Neutrophil (primary cell): ENCODE results near the gene IBSP.

Source experiments
- H3K27ac ChIP-seq: fragments of 200-600 bp; sonication (generic); 2 replicates; pipeline ENCODE4 v1.5.1; 2016; ENCODE audit warnings: mild to moderate bottlenecking, moderate library complexity
- H3K27me3 ChIP-seq: fragments of 200-600 bp; sonication (generic); 2 replicates; pipeline ENCODE4 v1.6.0; 2016; ENCODE audit warnings: mild to moderate bottlenecking
- H3K36me3 ChIP-seq: fragments of 200-600 bp; sonication (generic); 2 replicates; pipeline ENCODE4 v1.5.1; 2017
- H3K4me1 ChIP-seq, 2 experiments: fragments of 200-600 bp in 1 of 2; sonication (generic) in 1 of 2; 1 replicate in 1 of 2; 2 replicates in 1 of 2; pipeline versions ENCODE4 v1.5.1 to v1.6.1; 2013 to 2016; ENCODE audit warnings: low read depth in 1 of 2, low read length in 1 of 2, mild to moderate bottlenecking in 1 of 2, moderate library complexity in 1 of 2; ENCODE audit not compliant: control insufficient read depth in 1 of 2, insufficient read depth in 1 of 2
- H3K4me3 ChIP-seq, 2 experiments: fragments of 200-600 bp in 1 of 2; sonication (generic) in 1 of 2; 1 replicate in 1 of 2; 2 replicates in 1 of 2; pipeline ENCODE4 v1.5.1; 2013 to 2016; ENCODE audit warnings: low read depth in 1 of 2, low read length in 1 of 2, mild to moderate bottlenecking in 1 of 2, moderate library complexity in 1 of 2
- H3K9me3 ChIP-seq: fragments of 200-600 bp; sonication (generic); 2 replicates; pipeline ENCODE4 v1.5.1; 2016
- TF ChIP-seq, protein P1 (sequence below): fragments of 200-600 bp; sonication (generic); IDR thresholded peaks from 2 replicates; pipeline ENCODE4 v1.5.1; 2016; ENCODE audit warnings: antibody characterized with exemption

IBSP gene

DNA sequence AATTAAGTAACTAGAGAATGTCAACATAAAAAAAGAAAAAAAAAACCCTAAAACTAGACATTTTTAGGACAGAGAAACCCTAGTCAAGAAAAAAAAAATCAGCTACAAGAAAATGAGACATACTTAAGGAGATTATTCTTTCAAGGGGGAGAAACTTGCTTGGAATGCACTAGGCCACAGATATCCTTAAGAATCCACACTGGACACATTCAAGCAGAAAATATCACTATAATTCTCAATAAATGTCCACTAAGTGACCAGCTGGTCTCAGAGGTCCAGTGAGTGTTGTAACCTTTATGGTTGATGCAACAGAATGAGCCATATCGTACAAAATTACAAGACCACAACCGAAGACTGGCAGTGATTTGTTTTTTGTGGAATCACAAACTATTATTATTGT lies 15.6 kb upstream of the IBSP start:
- TF ChIP-seq, protein P1, sequence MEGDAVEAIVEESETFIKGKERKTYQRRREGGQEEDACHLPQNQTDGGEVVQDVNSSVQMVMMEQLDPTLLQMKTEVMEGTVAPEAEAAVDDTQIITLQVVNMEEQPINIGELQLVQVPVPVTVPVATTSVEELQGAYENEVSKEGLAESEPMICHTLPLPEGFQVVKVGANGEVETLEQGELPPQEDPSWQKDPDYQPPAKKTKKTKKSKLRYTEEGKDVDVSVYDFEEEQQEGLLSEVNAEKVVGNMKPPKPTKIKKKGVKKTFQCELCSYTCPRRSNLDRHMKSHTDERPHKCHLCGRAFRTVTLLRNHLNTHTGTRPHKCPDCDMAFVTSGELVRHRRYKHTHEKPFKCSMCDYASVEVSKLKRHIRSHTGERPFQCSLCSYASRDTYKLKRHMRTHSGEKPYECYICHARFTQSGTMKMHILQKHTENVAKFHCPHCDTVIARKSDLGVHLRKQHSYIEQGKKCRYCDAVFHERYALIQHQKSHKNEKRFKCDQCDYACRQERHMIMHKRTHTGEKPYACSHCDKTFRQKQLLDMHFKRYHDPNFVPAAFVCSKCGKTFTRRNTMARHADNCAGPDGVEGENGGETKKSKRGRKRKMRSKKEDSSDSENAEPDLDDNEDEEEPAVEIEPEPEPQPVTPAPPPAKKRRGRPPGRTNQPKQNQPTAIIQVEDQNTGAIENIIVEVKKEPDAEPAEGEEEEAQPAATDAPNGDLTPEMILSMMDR = no peak
- Histone ChIP-seq H3K27ac (no peak overlapping the region), H3K4me1 (no peaks in the 10 kb centered on the region), H3K36me3 (no peaks in the 10 kb centered on the region), H3K4me3 (no peak overlapping the region), H3K9me3 (no peaks in the 10 kb centered on the region), H3K27me3 (no peaks in the 10 kb centered on the region)

DNA sequence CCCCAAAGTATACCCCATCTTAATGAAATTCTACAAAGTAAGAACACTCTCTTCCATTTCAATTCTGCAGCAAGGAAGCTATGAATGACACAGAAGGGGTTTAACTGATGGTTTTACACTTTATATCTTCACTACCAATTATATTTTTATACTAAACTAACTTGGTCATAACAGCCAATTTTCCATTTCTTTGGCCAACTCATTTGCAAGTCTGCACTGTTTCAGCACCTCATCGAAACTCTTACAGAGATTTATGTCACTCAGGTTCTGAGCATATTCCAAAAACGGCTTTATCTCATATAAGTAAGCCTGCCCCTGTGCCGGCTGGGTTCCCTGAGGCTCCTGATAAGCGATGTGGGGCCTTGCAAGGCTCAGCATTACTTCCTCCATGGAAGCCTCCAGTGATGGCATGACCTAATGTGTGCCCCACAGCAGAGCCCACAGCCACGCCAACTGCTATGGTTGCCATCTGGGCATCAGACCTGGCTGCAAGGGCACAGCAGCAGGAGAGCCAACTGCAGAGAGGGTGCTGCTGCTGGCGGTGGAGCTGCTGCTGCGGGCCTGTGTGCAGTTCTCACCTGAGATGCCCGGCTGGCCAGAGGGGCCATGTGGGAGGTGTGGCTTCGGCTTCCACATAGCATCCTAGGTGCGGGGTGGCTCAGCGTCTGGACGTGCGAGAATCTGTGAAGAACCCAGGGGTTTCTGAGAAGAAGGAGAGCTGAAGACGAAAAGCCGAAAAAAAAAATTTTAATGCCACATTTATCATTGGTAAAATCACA lies 13.4 kb upstream of the IBSP start:
- TF ChIP-seq, protein P1 = no peak
- H3K9me3 ChIP-seq = no peaks in the 10 kb centered on the region

DNA sequence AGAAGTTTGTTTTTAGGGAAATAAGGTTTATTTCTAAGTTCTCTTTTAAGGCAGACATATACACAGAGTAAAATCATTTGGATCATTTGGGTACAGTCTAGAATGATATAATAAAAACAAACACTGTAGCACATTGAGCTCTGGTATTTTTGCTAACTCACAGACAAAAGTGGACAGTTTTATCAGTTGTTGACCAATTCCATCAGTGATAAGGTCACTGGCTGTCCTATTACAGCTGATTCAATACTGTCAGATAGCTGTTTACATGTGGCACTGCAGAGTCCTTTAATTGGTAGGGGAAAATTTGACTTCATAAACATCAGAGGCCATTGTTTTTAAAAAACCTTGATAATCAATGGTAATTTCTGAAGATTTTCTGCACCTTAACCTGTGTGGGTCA lies 3.5 kb downstream of the IBSP start:
- H3K27me3 ChIP-seq = no peaks in the 10 kb centered on the region
- TF ChIP-seq, protein P1 = no peak
- no peaks in the 10 kb centered on the region for H3K9me3 ChIP-seq
- H3K4me1 ChIP-seq = peaks cover 10 to 15% of the 10 kb centered on the region in 2 experiments
- no peak overlapping the region for H3K4me3 ChIP-seq
- no peaks in the 10 kb centered on the region for H3K36me3 ChIP-seq
- no peak overlapping the region for H3K27ac ChIP-seq

More for the DNA sequence above, 13.4 kb upstream of the IBSP start:
- Histone ChIP-seq H3K36me3 (no peaks in the 10 kb centered on the region), H3K4me3 (no peak overlapping the region), H3K4me1 (no peaks in the 10 kb centered on the region), H3K27me3 (no peaks in the 10 kb centered on the region), H3K27ac (no peak overlapping the region)

DNA sequence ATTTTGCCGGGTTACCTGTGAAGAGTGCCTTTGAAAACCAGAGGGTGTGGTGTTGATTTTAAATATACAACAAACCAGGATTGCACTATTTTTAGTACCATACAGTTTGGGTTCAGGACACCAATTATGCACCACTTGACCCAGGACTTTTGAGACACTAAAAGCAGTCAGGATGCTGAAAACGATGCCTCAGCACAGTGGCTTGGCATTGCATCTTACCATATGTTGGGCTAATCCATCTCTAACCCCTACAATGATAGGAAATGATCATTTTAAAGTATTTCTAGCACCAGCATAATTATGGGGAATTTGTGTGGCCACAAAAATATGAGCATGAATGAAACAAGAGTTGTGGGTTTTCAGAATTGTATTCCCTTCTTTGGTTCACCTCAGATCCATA lies 4.1 kb downstream of the IBSP start:
- H3K36me3 ChIP-seq = no peaks in the 10 kb centered on the region
- no peaks in the 10 kb centered on the region for H3K27me3 ChIP-seq
- no peak overlapping the region for H3K27ac ChIP-seq
- no peaks in the 10 kb centered on the region for H3K9me3 ChIP-seq
- H3K4me1 ChIP-seq = peaks cover 10 to 15% of the 10 kb centered on the region in 2 experiments
- no peak overlapping the region for H3K4me3 ChIP-seq
- TF ChIP-seq, protein P1 = no peak

DNA sequence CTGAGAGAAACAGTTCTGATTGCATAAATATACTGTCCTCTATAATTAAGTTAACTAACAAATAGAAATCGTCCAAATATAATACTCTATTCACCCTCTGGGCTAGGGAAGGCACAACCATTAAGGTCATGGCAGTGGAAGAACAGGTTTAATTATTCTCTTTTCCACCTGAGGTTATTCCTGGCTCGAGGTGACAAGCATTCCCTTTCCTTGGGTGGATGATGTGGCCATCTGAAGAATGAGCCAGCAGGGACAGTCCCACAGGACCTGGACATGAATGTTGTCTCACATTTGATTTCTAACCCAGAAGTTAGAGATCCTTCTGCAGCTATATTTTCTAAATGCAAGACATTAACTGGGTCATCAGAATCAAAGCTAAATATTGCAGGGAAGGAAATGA lies 5.5 kb downstream of the IBSP start:
- no peak overlapping the region for H3K27ac ChIP-seq
- no peaks in the 10 kb centered on the region for H3K9me3 ChIP-seq
- TF ChIP-seq, protein P1 = no peak
- H3K36me3 ChIP-seq = no peaks in the 10 kb centered on the region
- H3K4me1 ChIP-seq = peaks cover 10 to 15% of the 10 kb centered on the region in 2 experiments
- no peak overlapping the region for H3K4me3 ChIP-seq
- H3K27me3 ChIP-seq = no peaks in the 10 kb centered on the region
